ENCODE measurements around the gene SYPL2. TPM values are rescaled to one million over a fixed set of nuclear protein-coding genes. Genes with fewer than 3 reads are reported as not detected.

The SYPL2 gene
- total RNA-seq, 2 experiments from 2014 or later: not detected

GRCh38 chr1:109509176-109510134 lies 43.1 kb downstream of the SYPL2 start, which contains the start of gene AMIGO1:
Gene AMIGO1 (minus strand): TSS chr1:109509727. CDS start chr1:109508912, 815 bp downstream.
- CTCF ChIA-PET: interaction anchor here (0.6 to 10.9 kb wide), 6 partner anchors 10 to 23 kb away, joined by 3 to 139 read pairs (median 7); partner anchors contain the start of gene CYB561D1
- peaks cover 31% of the 10 kb centered on the region for H3K27me3 Mint-ChIP-seq

GRCh38 chr1:109513110-109513710 lies 46.9 kb downstream of the SYPL2 start:
- POLR2A ChIA-PET: interaction anchor here (1.0 to 1.2 kb wide), 2 partner anchors 16 to 19 kb away, joined by 3 read pairs; partner anchors contain the start of gene CYB561D1
- CTCF ChIA-PET: interaction anchor here (0.6 to 2.2 kb wide), 5 partner anchors 19 to 44 kb away, joined by 3 to 13 read pairs (median 4); no protein-coding TSS in a partner anchor
- H3K9me3 Mint-ChIP-seq: no peaks in the 10 kb centered on the region
- H3K27ac Mint-ChIP-seq: no peak overlapping the region
- peaks cover 23% of the 10 kb centered on the region for H3K4me1 Mint-ChIP-seq
- no peak overlapping the region for H3K4me3 Mint-ChIP-seq
- no peaks in the 10 kb centered on the region for H3K36me3 Mint-ChIP-seq (ENCODE audit: low read depth)
- DNase-seq: no peak
- peaks cover 33% of the 10 kb centered on the region for H3K27me3 Mint-ChIP-seq

More at GRCh38 chr1:109509176-109510134, 43.1 kb downstream of the SYPL2 start, which contains the start of gene AMIGO1:
- H3K4me3 Mint-ChIP-seq: peak within 1 kb of the TSS; percentile 77
- H3K36me3 Mint-ChIP-seq (ENCODE audit: low read depth): no peaks in the 10 kb centered on the region
- no peaks in the 10 kb centered on the region for H3K9me3 Mint-ChIP-seq
- H3K27ac Mint-ChIP-seq: peak within 1 kb of the TSS; percentile 26
- peak; percentile 51 for DNase-seq
- H3K4me1 Mint-ChIP-seq: peaks cover 34% of the 10 kb centered on the region
- POLR2A ChIA-PET: interaction anchor here (0.8 to 2.8 kb wide), 8 partner anchors 8 to 84 kb away, joined by 3 to 12 read pairs (median 5); partner anchors contain the start of genes ATXN7L2 and GNAI3

GRCh38 chr1:109514846-109515245 lies 48.5 kb downstream of the SYPL2 start:
- no peak for DNase-seq
- peaks cover 12% of the 10 kb centered on the region for H3K4me1 Mint-ChIP-seq
- ChIA-PET POLR2A (interaction anchor here (0.8 to 1.5 kb wide), 4 partner anchors 17 to 22 kb away, joined by 3 to 5 read pairs (median 4); no protein-coding TSS in a partner anchor), CTCF (interaction anchor here (0.8 to 2.5 kb wide), 8 partner anchors 10 to 290 kb away, joined by 3 to 23 read pairs (median 8); partner anchors contain the start of gene CYB561D1)
- H3K27ac Mint-ChIP-seq: no peak overlapping the region
- H3K4me3 Mint-ChIP-seq: no peak overlapping the region
- H3K27me3 Mint-ChIP-seq: peaks cover 22% of the 10 kb centered on the region
- no peaks in the 10 kb centered on the region for H3K9me3 Mint-ChIP-seq
- H3K36me3 Mint-ChIP-seq (ENCODE audit: low read depth): no peaks in the 10 kb centered on the region

GRCh38 chr1:109516872-109517271 lies 50.5 kb downstream of the SYPL2 start:
- POLR2A ChIA-PET: no interaction called here
- Mint-ChIP-seq H3K4me1 (no peaks in the 10 kb centered on the region), H3K9me3 (no peaks in the 10 kb centered on the region), H3K27me3 (peaks cover 6% of the 10 kb centered on the region), H3K4me3 (no peak overlapping the region), H3K36me3 (ENCODE audit: low read depth) (no peaks in the 10 kb centered on the region), H3K27ac (no peak overlapping the region)
- no peak for DNase-seq
- CTCF ChIA-PET: interaction anchor here (0.7 to 2.5 kb wide), 5 partner anchors 12 to 27 kb away, joined by 3 to 23 read pairs (median 9); no protein-coding TSS in a partner anchor

- ChIA-PET POLR2A (no interaction called here), CTCF (interaction anchor here (0.7 to 1.6 kb wide), 2 partner anchors 13 to 28 kb away, joined by 3 read pairs; no protein-coding TSS in a partner anchor)
These were observed 51.0 kb downstream of the SYPL2 start for GRCh38 chr1:109517337-109517736.

GRCh38 chr1:109521002-109521951 lies 54.9 kb downstream of the SYPL2 start:
- Mint-ChIP-seq H3K4me1 (no peaks in the 10 kb centered on the region), H3K4me3 (no peak overlapping the region), H3K27ac (no peak overlapping the region), H3K27me3 (peaks cover 16% of the 10 kb centered on the region), H3K9me3 (no peaks in the 10 kb centered on the region), H3K36me3 (ENCODE audit: low read depth) (no peaks in the 10 kb centered on the region)
- DNase-seq: no peak
- ChIA-PET POLR2A (interaction anchor here (1.3 kb wide), 1 partner anchor 27 kb away, joined by 4 read pairs; the partner anchor contains the start of gene GNAI3), CTCF (interaction anchor here (0.9 to 2.7 kb wide), 4 partner anchors 11 to 27 kb away, joined by 3 to 11 read pairs (median 3); partner anchors contain the start of gene CYB561D1)

More at GRCh38 chr1:109517337-109517736, 51.0 kb downstream of the SYPL2 start:
- no peaks in the 10 kb centered on the region for H3K36me3 Mint-ChIP-seq (ENCODE audit: low read depth)
- H3K9me3 Mint-ChIP-seq: no peaks in the 10 kb centered on the region
- H3K27ac Mint-ChIP-seq: no peak overlapping the region
- no peaks in the 10 kb centered on the region for H3K4me1 Mint-ChIP-seq
- H3K27me3 Mint-ChIP-seq: peaks cover 10% of the 10 kb centered on the region
- no peak overlapping the region for H3K4me3 Mint-ChIP-seq
- DNase-seq: no peak

GRCh38 chr1:109522026-109522425 lies 55.7 kb downstream of the SYPL2 start:
- ChIA-PET CTCF (interaction anchor here (2.7 kb wide), 1 partner anchor 10 kb away, joined by 11 read pairs; no protein-coding TSS in a partner anchor), POLR2A (no interaction called here)

GRCh38 chr1:109523706-109524105 lies 57.4 kb downstream of the SYPL2 start:
- no peak overlapping the region for H3K27ac Mint-ChIP-seq
- peaks cover 21% of the 10 kb centered on the region for H3K27me3 Mint-ChIP-seq
- H3K36me3 Mint-ChIP-seq (ENCODE audit: low read depth): no peaks in the 10 kb centered on the region

More at GRCh38 chr1:109522026-109522425, 55.7 kb downstream of the SYPL2 start:
- Mint-ChIP-seq H3K4me1 (no peaks in the 10 kb centered on the region), H3K9me3 (no peaks in the 10 kb centered on the region), H3K27ac (no peak overlapping the region), H3K27me3 (peaks cover 20% of the 10 kb centered on the region), H3K4me3 (no peak overlapping the region), H3K36me3 (ENCODE audit: low read depth) (no peaks in the 10 kb centered on the region)
- no peak for DNase-seq

GRCh38 chr1:109527098-109527811 lies 60.9 kb downstream of the SYPL2 start:
- no peaks in the 10 kb centered on the region for H3K36me3 Mint-ChIP-seq (ENCODE audit: low read depth)
- H3K27ac Mint-ChIP-seq: no peak overlapping the region
- H3K4me1 Mint-ChIP-seq: peaks cover 16% of the 10 kb centered on the region
- no peak for DNase-seq
- ChIA-PET POLR2A (no interaction called here), CTCF (interaction anchor here (0.7 to 17.9 kb wide), 2 partner anchors 18 to 32 kb away, joined by 3 to 779 read pairs; partner anchors contain the start of genes AMIGO1, ATXN7L2 and CYB561D1)
- no peak overlapping the region for H3K4me3 Mint-ChIP-seq
- H3K27me3 Mint-ChIP-seq: peaks cover 18% of the 10 kb centered on the region
- no peaks in the 10 kb centered on the region for H3K9me3 Mint-ChIP-seq

More at GRCh38 chr1:109523706-109524105, 57.4 kb downstream of the SYPL2 start:
- no peak for DNase-seq
- ChIA-PET CTCF (interaction anchor here (1.0 to 2.7 kb wide), 3 partner anchors 9 to 29 kb away, joined by 3 to 11 read pairs (median 4); partner anchors contain the start of gene CYB561D1), POLR2A (interaction anchor here (1.5 kb wide), 1 partner anchor 8 kb away, joined by 3 read pairs; no protein-coding TSS in a partner anchor)
- H3K4me1 Mint-ChIP-seq: no peaks in the 10 kb centered on the region
- no peak overlapping the region for H3K4me3 Mint-ChIP-seq
- no peaks in the 10 kb centered on the region for H3K9me3 Mint-ChIP-seq

GRCh38 chr1:109527846-109528695 lies 61.7 kb downstream of the SYPL2 start:
- ChIA-PET POLR2A (interaction anchor here (5.2 kb wide), 1 partner anchor 43 kb away, joined by 46 read pairs; the partner anchor contains the start of gene ATXN7L2), CTCF (interaction anchor here (0.7 to 17.9 kb wide), 3 partner anchors 19 to 250 kb away, joined by 3 to 779 read pairs (median 57); partner anchors contain the start of genes AMIGO1, ATXN7L2 and CYB561D1)
- no peak for DNase-seq
- Mint-ChIP-seq H3K27me3 (peaks cover 13% of the 10 kb centered on the region), H3K4me3 (no peak overlapping the region), H3K36me3 (ENCODE audit: low read depth) (no peaks in the 10 kb centered on the region), H3K27ac (no peak overlapping the region), H3K4me1 (peaks cover 22% of the 10 kb centered on the region), H3K9me3 (no peaks in the 10 kb centered on the region)

All from activated CD4-positive, alpha-beta memory T cell treated with anti-CD3 and anti-CD28 coated beads, Interleukin-2, amount 10 ng/mL, durations not matched to agents 7 days and 5 days (primary cell).